ENCODE results near the gene SAMM50. TPM values are rescaled to one million over a fixed set of nuclear protein-coding genes. Genes with fewer than 3 reads are reported as not detected.

SAMM50 gene
- total and polyA plus RNA-seq, 2 experiments from 2014 or later = 58.6 to 60.3 TPM

GRCh38 chr22:43921370-43921769, 33.9 kb upstream of the SAMM50 start (continued):
- TF ChIP-seq, protein P1, sequence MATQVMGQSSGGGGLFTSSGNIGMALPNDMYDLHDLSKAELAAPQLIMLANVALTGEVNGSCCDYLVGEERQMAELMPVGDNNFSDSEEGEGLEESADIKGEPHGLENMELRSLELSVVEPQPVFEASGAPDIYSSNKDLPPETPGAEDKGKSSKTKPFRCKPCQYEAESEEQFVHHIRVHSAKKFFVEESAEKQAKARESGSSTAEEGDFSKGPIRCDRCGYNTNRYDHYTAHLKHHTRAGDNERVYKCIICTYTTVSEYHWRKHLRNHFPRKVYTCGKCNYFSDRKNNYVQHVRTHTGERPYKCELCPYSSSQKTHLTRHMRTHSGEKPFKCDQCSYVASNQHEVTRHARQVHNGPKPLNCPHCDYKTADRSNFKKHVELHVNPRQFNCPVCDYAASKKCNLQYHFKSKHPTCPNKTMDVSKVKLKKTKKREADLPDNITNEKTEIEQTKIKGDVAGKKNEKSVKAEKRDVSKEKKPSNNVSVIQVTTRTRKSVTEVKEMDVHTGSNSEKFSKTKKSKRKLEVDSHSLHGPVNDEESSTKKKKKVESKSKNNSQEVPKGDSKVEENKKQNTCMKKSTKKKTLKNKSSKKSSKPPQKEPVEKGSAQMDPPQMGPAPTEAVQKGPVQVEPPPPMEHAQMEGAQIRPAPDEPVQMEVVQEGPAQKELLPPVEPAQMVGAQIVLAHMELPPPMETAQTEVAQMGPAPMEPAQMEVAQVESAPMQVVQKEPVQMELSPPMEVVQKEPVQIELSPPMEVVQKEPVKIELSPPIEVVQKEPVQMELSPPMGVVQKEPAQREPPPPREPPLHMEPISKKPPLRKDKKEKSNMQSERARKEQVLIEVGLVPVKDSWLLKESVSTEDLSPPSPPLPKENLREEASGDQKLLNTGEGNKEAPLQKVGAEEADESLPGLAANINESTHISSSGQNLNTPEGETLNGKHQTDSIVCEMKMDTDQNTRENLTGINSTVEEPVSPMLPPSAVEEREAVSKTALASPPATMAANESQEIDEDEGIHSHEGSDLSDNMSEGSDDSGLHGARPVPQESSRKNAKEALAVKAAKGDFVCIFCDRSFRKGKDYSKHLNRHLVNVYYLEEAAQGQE (IDR thresholded peaks at IDR 0.05; ENCODE audit: unreplicated experiment) = no peak
- TF ChIP-seq POLR2AphosphoS5 (IDR thresholded peaks at IDR 0.05; ENCODE audit: low read depth) (no peak), STAT1 (IDR thresholded peaks at IDR 0.05; ENCODE audit: unreplicated experiment) (no peak), EZH2phosphoT487 (IDR thresholded peaks at IDR 0.05; ENCODE audit: unreplicated experiment) (no peak), JUNB (IDR thresholded peaks at IDR 0.05; ENCODE audit: unreplicated experiment) (no peak), ZNF114 (CRISPR knock-in tag; IDR thresholded peaks at IDR 0.05) (no peak)
- TF ChIP-seq, protein P2, sequence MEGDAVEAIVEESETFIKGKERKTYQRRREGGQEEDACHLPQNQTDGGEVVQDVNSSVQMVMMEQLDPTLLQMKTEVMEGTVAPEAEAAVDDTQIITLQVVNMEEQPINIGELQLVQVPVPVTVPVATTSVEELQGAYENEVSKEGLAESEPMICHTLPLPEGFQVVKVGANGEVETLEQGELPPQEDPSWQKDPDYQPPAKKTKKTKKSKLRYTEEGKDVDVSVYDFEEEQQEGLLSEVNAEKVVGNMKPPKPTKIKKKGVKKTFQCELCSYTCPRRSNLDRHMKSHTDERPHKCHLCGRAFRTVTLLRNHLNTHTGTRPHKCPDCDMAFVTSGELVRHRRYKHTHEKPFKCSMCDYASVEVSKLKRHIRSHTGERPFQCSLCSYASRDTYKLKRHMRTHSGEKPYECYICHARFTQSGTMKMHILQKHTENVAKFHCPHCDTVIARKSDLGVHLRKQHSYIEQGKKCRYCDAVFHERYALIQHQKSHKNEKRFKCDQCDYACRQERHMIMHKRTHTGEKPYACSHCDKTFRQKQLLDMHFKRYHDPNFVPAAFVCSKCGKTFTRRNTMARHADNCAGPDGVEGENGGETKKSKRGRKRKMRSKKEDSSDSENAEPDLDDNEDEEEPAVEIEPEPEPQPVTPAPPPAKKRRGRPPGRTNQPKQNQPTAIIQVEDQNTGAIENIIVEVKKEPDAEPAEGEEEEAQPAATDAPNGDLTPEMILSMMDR (conservative IDR thresholded peaks at IDR 0.05; ENCODE audit: low read depth in 2 of 2) = no peak

GRCh38 chr22:43922123-43922522, 33.1 kb upstream of the SAMM50 start:
- peaks cover 22% of the 10 kb centered on the region for H3K79me2 ChIP-seq (replicated peaks; ENCODE audit: insufficient read depth)

More at GRCh38 chr22:43922123-43922522, 33.1 kb upstream of the SAMM50 start:
- peaks cover 14% of the 10 kb centered on the region for H3K27me3 Mint-ChIP-seq (ENCODE audit: insufficient read depth, low read depth, poor library complexity)
- peaks cover 7% of the 10 kb centered on the region; the same call in 1 of the 2 replicates for H3K36me3 ChIP-seq (ENCODE audit: insufficient read depth)
- H3K9me3 Mint-ChIP-seq = no peaks in the 10 kb centered on the region; the same call in 2 of the 3 replicates
- H3K4me1 ChIP-seq (ENCODE audit: insufficient read depth) = peaks cover 20% of the 10 kb centered on the region
- H2AFZ ChIP-seq = no peak overlapping the region
- no peaks in the 10 kb centered on the region for H3K9me2 ChIP-seq (ENCODE audit: insufficient read depth)
- ATAC-seq (no peak), DNase-seq (ENCODE audit: low spot score) (peak; percentile 36)
- peaks cover 24% of the 10 kb centered on the region for H3K4me1 Mint-ChIP-seq
- H4K20me1 ChIP-seq (replicated peaks; ENCODE audit: insufficient read depth) = no peaks in the 10 kb centered on the region
- H3K27me3 ChIP-seq (ENCODE audit: insufficient read depth) = no peaks in the 10 kb centered on the region
- H3K36me3 Mint-ChIP-seq (ENCODE audit: low read depth) = peaks cover 5% of the 10 kb centered on the region; the same call in 2 of the 3 replicates
- H3K4me2 ChIP-seq = peak overlapping the region; percentile 77; the same call in 1 of the 2 replicates
- no peak overlapping the region for H3K4me3 ChIP-seq
- TF ChIP-seq NANOG (IDR thresholded peaks at IDR 0.05; ENCODE audit: borderline replicate concordance) = no peak
- TF ChIP-seq, protein P2 (conservative IDR thresholded peaks at IDR 0.05; ENCODE audit: low read depth in 2 of 2) = peak; percentile 50 to 64
- H3F3A ChIP-seq (replicated peaks; ENCODE audit: low read depth) = no peaks in the 10 kb centered on the region
- peak overlapping the region; percentile 18; the same call in 1 of the 2 replicates for H3K27ac Mint-ChIP-seq
- H3K4me3 Mint-ChIP-seq = no peak overlapping the region
- no peak overlapping the region for H3K27ac ChIP-seq (ENCODE audit: low read depth)
